ENCODE data around the gene SPATS2L.

The SPATS2L gene

GRCh38 chr2:200275295-200276013 is 31.0 kb upstream of the SPATS2L start:
- DNase-seq (ENCODE audit: insufficient read length, low spot score) (no peak), FAIRE-seq (no peak)
- TF ChIP-seq POLR2A (IDR thresholded peaks at IDR 0.05; ENCODE audit: low read depth, low read length), result no peak

- no peak for TF ChIP-seq POLR2A (IDR thresholded peaks at IDR 0.05; ENCODE audit: low read depth, low read length)
- FAIRE-seq (no peak), DNase-seq (ENCODE audit: insufficient read length, low spot score) (no peak)
These were observed 30.0 kb upstream of the SPATS2L start for GRCh38 chr2:200276472-200276871.

GRCh38 chr2:200278694-200279316 is 27.7 kb upstream of the SPATS2L start:
- FAIRE-seq (peak; percentile 53), DNase-seq (ENCODE audit: insufficient read length, low spot score) (no peak)
- no peak for TF ChIP-seq POLR2A (IDR thresholded peaks at IDR 0.05; ENCODE audit: low read depth, low read length)

GRCh38 chr2:200279857-200280256 is 26.6 kb upstream of the SPATS2L start:
- DNase-seq (ENCODE audit: insufficient read length, low spot score) (no peak), FAIRE-seq (no peak)
- no peak for TF ChIP-seq POLR2A (IDR thresholded peaks at IDR 0.05; ENCODE audit: low read depth, low read length)

- no peak for TF ChIP-seq POLR2A (IDR thresholded peaks at IDR 0.05; ENCODE audit: low read depth, low read length)
- FAIRE-seq (no peak), DNase-seq (ENCODE audit: insufficient read length, low spot score) (no peak)
These were observed 19.9 kb upstream of the SPATS2L start for GRCh38 chr2:200286578-200286977.

- no peak for TF ChIP-seq POLR2A (IDR thresholded peaks at IDR 0.05; ENCODE audit: low read depth, low read length)
- FAIRE-seq (no peak), DNase-seq (ENCODE audit: insufficient read length, low spot score) (no peak)
These were observed 17.6 kb upstream of the SPATS2L start for GRCh38 chr2:200288670-200289429.

- no peak for FAIRE-seq
- no peak for DNase-seq (ENCODE audit: insufficient read length, low spot score)
- TF ChIP-seq POLR2A (IDR thresholded peaks at IDR 0.05; ENCODE audit: low read depth, low read length), result no peak
These were observed 10.4 kb upstream of the SPATS2L start for GRCh38 chr2:200296118-200296517.

- TF ChIP-seq POLR2A (IDR thresholded peaks at IDR 0.05; ENCODE audit: low read depth, low read length), result no peak
- FAIRE-seq (no peak), DNase-seq (ENCODE audit: insufficient read length, low spot score) (no peak)
These were observed 9.4 kb upstream of the SPATS2L start for GRCh38 chr2:200297100-200297499.

- FAIRE-seq (peak; percentile 6), DNase-seq (ENCODE audit: insufficient read length, low spot score) (no peak)
- TF ChIP-seq POLR2A (IDR thresholded peaks at IDR 0.05; ENCODE audit: low read depth, low read length), result no peak
These were observed 8.5 kb upstream of the SPATS2L start for GRCh38 chr2:200297989-200298388.

- DNase-seq (ENCODE audit: insufficient read length, low spot score), result no peak
- FAIRE-seq, result no peak
- no peak for TF ChIP-seq POLR2A (IDR thresholded peaks at IDR 0.05; ENCODE audit: low read depth, low read length)
These were observed 7.7 kb upstream of the SPATS2L start for GRCh38 chr2:200298816-200299215.

GRCh38 chr2:200300065-200300464 is 6.4 kb upstream of the SPATS2L start:
- FAIRE-seq (no peak), DNase-seq (ENCODE audit: insufficient read length, low spot score) (no peak)
- no peak for TF ChIP-seq POLR2A (IDR thresholded peaks at IDR 0.05; ENCODE audit: low read depth, low read length)

GRCh38 chr2:200300638-200301314 is 5.7 kb upstream of the SPATS2L start:
- TF ChIP-seq POLR2A (IDR thresholded peaks at IDR 0.05; ENCODE audit: low read depth, low read length), result no peak
- FAIRE-seq (peak; percentile 99), DNase-seq (ENCODE audit: insufficient read length, low spot score) (no peak)

- no peak for FAIRE-seq
- TF ChIP-seq POLR2A (IDR thresholded peaks at IDR 0.05; ENCODE audit: low read depth, low read length), result no peak
- DNase-seq (ENCODE audit: insufficient read length, low spot score), result no peak
These were observed 4.3 kb upstream of the SPATS2L start for GRCh38 chr2:200301953-200302858.

Data from H54 (cell line).